SK-N-MC (cell line): ENCODE results near the gene TRIM17.

Experiments
- EZH2 ChIP-seq: fragments of 200-600 bp; sonication (generic); IDR thresholded peaks from one replicate; pipeline ENCODE4 v1.6.1; 2017; ENCODE audit warnings: antibody characterized with exemption
- FOXP2 ChIP-seq: optimal IDR thresholded peaks from 2 replicates; pipeline ENCODE3; 2011; ENCODE audit warnings: mild to moderate bottlenecking, moderate library complexity; ENCODE audit not compliant: insufficient read depth; ENCODE audit errors: extremely low read length, control extremely low read depth
- POLR2AphosphoS5 ChIP-seq: IDR thresholded peaks from 2 replicates; pipeline ENCODE4 v1.6.1; 2012; ENCODE audit warnings: mild to moderate bottlenecking, low read depth, low read length, borderline replicate concordance

DNA sequence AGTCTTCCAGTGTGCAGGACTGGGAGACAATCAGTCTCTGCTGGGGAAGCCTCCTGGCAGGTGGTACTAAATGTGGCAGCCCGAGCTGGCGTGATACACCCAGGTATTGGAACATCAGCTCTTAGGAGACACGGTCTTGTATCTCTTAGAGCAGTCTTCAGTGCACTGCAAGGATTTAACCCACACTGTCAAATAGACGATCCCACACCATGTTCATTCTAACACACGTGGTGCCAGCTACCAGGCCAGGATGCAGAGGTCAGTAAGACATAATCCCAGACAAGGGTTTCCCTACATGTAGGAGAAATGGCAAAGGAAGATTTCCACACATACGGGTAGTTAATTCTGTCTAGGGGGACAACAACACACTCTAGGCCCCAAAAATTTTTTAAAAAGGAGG, 18.7 kb downstream of the TRIM17 start:
- TF ChIP-seq POLR2AphosphoS5 (no peak), EZH2 (no peak), FOXP2 (no peak)
